ENCODE results near the gene OTOP2. TPM values are rescaled to one million over a fixed set of nuclear protein-coding genes. Genes with fewer than 3 reads are reported as not detected.

OTOP2 gene
- total RNA-seq, 4 donors from 2014 or later = not detected

DNA sequence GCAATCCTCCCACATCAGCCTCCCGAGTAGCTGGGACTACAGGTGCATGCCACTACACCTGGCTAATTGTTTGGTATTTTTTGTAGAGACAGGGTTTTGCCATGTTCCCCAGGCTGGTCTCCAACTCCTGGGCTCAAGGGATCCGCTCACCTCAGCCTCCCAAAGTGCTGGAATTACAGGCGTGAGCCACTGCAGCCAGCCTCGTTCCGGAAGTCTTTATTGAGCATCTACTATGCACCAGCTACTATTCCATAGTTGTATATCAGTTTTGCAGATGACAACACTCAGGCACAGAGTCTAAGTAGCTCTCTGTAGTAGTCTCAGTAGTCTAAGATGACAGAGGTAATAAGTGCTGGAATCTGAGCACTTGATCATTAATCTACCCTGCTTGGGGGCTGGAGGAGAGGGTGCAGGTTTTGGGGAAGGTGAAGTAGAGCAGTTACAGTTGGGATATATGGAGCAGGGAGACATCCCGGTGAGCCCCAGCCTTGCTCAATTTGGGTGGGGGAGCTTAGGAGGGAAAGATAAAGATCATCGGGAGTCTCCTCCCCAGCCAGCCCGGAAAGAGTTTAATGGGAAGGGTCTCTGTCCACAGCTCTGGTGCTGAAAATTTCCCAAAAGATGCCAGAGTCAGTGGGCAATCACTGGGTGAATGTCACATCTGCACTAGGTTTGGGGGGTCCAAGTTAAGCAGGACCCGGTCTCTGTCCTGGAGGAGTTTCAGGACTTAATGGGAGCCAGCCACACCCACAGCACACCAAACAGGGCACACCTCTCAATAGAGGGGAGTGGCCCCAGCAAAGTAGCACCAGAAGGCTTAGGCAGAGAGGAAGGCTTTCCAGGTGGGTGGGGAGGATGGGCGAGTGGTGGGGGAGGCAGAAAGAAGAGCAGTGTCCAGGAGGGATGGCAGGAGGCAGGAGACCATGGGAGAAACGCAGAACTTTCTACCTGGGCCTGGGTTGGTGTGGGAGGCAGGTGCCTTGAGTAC, 13.3 kb downstream of the OTOP2 start:
- Histone ChIP-seq H3K4me1 (peaks cover 0 to 14% (median 12%) of the 10 kb centered on the region in 4 donors), H3K9me3 (no peaks in the 10 kb centered on the region), H3K4me3 (no peak overlapping the region), H3K36me3 (no peaks in the 10 kb centered on the region), H3K27ac (replicated peaks in 1 of 4) (no peak overlapping the region), H3K27me3 (peaks cover 6 to 85% (median 34%) of the 10 kb centered on the region in 4 donors)
- intact Hi-C loops (cut with DNase I) = no loop called here
- DNase-seq (ENCODE audit: extremely low spot score) = no peak
- TF ChIP-seq CTCF (IDR thresholded peaks at IDR 0.05) = no peak
- TF ChIP-seq EP300 (IDR thresholded peaks at IDR 0.05) = no peak
- TF ChIP-seq POLR2A (IDR thresholded peaks at IDR 0.05; ENCODE audit: low read depth) = no peak
- no peak for TF ChIP-seq POLR2AphosphoS5 (IDR thresholded peaks at IDR 0.05)
- 54% methylated on average over 11 of the region's 11 CpGs for WGBS

GRCh38 chr17:74938194-74938950, 14.3 kb downstream of the OTOP2 start:
- no peaks in the 10 kb centered on the region for H3K36me3 ChIP-seq
- H3K27me3 ChIP-seq = peaks cover 6 to 85% (median 34%) of the 10 kb centered on the region in 4 donors
- H3K4me1 ChIP-seq = peaks cover 0 to 14% (median 12%) of the 10 kb centered on the region in 4 donors
- WGBS = 68% methylated on average over 8 of the region's 8 CpGs
- H3K27ac ChIP-seq (replicated peaks in 1 of 4) = no peak overlapping the region
- no peak overlapping the region for H3K4me3 ChIP-seq
- intact Hi-C loops (cut with DNase I) = no loop called here
- TF ChIP-seq POLR2AphosphoS5 (IDR thresholded peaks at IDR 0.05) = no peak
- DNase-seq (ENCODE audit: extremely low spot score) = no peak
- H3K9me3 ChIP-seq = no peaks in the 10 kb centered on the region

GRCh38 chr17:74939534-74939933, 15.5 kb downstream of the OTOP2 start:
- no peak overlapping the region for H3K4me3 ChIP-seq
- no peaks in the 10 kb centered on the region for H3K9me3 ChIP-seq
- TF ChIP-seq CTCF (IDR thresholded peaks at IDR 0.05) (no peak), EP300 (IDR thresholded peaks at IDR 0.05) (no peak), POLR2A (IDR thresholded peaks at IDR 0.05; ENCODE audit: low read depth) (no peak), POLR2AphosphoS5 (IDR thresholded peaks at IDR 0.05) (no peak)
- H3K36me3 ChIP-seq = no peaks in the 10 kb centered on the region
- DNase-seq (ENCODE audit: extremely low spot score) = no peak
- no peak overlapping the region for H3K27ac ChIP-seq (replicated peaks in 1 of 4)
- 55% methylated on average over 8 of the region's 8 CpGs for WGBS
- peaks cover 0 to 14% (median 12%) of the 10 kb centered on the region in 4 donors for H3K4me1 ChIP-seq
- H3K27me3 ChIP-seq = peaks cover 6 to 81% (median 34%) of the 10 kb centered on the region in 4 donors
- intact Hi-C loops (cut with DNase I) = no loop called here

GRCh38 chr17:74941128-74941725, 17.2 kb downstream of the OTOP2 start:
- H3K36me3 ChIP-seq = no peaks in the 10 kb centered on the region
- H3K27me3 ChIP-seq = peaks cover 0 to 70% (median 20%) of the 10 kb centered on the region in 4 donors
- H3K4me3 ChIP-seq = no peak overlapping the region
- no peak for TF ChIP-seq CTCF (IDR thresholded peaks at IDR 0.05)
- WGBS = 83% methylated on average over 16 of the region's 21 CpGs
- no peak for DNase-seq (ENCODE audit: extremely low spot score)
- intact Hi-C loops (cut with DNase I) = no loop called here
- H3K9me3 ChIP-seq = no peaks in the 10 kb centered on the region
- H3K27ac ChIP-seq (replicated peaks in 1 of 4) = no peak overlapping the region
- H3K4me1 ChIP-seq = peaks cover 0 to 3% (median 3%) of the 10 kb centered on the region in 4 donors

Data from esophagus muscularis mucosa (tissue), 4 donors.